HG02798 (cell line): ENCODE results near the gene RAB11FIP3.
"Not testable (repeated sequence)": the region's sequence is repeated elsewhere in the genome, so short reads cannot be mapped to it uniquely, and the experiment has no call there.

ENCODE experiments used
- ATAC-seq: cut with Tn5 transposase; IDR thresholded peaks from one replicate; pipeline ENCODE4 v1.9.1; 2021; ENCODE audit warnings: mild to moderate bottlenecking; ENCODE audit not compliant: unreplicated experiment, poor library complexity

The RAB11FIP3 gene

DNA sequence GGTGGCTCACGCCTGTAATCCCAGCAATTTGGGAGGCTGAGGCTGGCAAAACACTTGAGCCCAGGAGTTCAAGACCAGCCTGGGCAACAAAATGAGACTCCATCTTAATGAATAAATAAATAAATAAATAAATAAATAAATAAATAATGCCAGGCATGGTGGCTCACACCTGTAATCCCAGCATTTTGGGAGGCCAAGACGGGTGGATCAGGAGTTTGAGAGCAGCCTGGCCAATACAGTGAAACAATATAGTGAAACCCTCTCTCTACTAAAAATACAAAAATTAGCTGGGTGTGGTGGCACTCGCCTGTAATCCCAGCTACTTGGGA, 10.3 kb upstream of the RAB11FIP3 start:
- not testable (repeated sequence) for ATAC-seq

DNA sequence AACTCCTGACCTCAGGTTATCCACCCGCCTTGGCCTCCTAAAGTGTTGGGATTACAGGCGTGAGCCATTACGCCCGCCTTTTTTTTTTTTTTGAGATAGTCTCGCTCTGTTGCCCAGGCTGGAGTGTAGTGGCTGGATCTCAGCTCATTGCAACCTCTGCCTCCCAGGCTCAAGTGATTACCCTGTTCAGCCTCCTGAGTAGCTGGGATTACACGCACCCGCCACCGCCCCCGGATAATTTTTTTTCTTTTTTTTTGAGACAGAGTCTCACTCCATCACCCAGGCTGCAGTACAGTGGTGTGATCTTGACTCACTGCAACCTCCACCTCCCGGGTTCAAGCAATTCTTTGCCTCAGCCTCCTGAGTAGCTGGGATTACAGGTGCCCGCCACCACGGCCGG, 3.3 kb upstream of the RAB11FIP3 start:
- ATAC-seq: not testable (repeated sequence)

DNA sequence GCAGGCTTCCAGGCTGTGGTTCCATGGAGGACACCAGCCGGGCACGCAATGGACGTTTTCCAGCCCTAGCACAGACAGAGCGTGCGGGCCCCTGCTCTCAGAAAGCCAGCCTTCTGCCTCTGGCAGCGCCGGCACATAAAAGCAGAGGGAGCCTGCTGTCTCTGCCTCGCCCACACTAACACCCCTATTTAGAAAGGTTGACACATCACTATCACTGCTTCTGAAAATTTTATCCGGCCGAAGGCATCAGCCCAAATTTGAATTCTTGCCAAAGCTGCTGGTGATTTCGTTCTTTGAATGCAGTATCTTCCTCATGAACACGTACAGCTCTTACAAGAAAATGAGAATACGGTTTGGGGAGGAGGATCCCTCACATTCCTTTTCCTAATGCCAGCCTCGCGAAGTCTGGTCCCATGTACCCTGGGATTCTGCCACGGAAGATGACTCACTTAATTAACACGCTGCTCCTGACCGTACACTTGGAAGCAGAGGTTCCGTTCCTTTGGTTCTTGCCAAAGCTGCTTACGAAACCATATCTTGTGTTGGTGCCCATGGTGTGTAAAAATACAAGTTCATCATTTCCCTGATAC, 1.3 kb upstream of the RAB11FIP3 start:
- no peak for ATAC-seq

DNA sequence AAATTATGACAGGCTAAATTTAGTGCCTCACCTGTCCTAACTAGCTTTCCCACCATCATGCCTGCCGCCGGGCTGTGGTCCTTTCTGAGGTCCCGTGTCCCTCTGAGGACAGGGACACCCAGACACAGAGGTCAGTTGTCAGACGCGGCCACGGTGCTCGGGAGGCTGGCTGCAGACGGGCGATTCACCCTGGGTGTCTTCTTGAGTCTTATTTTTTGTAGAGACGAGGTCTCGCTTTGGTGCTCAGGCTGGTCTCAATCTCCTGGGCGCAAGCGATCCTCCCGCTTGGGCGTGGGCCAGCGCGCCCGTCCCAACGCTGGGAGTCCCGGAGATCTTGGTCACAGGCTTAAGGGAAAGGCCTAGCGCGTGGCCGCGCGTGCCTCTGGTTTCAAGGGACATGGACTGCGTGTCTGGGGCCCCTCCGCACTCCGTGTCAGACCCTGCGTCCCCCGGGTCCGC, 797 bp upstream of the RAB11FIP3 start:
- no peak for ATAC-seq

DNA sequence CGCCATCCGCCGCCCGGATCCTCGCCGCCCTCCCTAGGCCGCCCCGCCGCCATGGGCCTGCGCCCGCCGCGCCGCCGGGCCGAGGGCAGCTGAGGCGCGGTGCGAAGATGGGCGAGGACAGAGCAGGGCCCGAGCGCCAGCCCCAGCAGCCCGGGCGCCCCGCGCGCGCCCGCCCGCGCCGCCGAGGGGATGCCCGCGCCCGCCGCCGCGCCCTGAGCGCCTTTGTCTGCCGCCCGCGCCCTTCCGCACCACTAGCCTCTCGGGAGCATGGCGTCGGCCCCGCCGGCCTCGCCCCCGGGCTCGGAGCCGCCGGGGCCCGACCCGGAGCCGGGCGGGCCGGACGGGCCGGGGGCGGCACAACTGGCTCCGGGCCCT, 278 bp downstream of the RAB11FIP3 start:
- ATAC-seq: peak; percentile 35

DNA sequence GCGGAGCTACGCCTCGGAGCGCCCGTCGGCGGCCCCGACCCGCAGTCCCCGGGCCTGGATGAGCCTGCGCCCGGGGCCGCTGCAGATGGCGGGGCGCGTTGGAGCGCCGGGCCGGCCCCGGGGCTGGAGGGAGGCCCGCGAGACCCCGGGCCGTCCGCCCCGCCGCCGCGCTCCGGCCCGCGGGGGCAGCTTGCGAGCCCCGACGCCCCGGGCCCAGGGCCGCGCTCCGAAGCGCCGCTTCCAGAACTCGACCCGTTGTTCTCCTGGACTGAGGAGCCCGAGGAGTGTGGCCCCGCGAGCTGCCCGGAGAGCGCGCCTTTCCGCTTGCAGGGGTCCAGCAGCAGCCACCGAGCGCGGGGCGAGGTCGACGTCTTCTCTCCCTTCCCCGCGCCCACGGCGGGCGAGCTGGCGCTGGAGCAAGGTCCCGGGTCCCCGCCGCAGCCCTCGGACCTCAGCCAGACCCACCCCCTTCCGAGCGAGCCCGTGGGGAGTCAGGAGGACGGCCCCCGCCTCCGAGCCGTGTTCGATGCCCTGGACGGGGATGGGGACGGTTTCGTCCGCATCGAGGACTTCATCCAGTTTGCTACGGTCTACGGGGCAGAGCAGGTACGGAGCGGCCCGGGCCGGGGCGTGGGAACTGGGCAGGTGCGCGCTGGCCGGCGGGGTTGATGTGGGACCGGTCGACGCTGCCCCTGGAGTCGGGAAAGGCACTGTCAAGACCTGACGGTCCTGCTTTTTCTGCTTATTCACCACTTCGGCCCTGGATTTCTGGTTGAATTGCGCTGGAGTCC, 861 bp downstream of the RAB11FIP3 start:
- ATAC-seq: peak; percentile 6

DNA sequence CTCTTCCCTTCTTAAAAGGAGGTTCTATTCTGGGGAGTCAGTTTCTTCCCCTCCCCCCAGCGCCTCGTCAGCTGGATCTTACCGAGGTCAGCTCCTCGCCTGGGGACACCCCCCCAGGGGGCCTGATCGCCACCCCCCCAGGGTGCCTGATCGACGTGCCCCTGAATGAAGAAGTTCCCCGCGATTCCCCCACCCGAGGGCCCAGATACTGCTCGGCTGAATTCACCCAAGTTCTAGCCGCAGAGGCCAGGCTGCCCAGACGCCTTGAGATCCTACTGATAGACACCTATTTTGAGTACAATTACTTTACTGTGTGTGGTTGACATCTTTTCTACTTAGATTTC, 1.4 kb downstream of the RAB11FIP3 start:
- ATAC-seq: no peak

DNA sequence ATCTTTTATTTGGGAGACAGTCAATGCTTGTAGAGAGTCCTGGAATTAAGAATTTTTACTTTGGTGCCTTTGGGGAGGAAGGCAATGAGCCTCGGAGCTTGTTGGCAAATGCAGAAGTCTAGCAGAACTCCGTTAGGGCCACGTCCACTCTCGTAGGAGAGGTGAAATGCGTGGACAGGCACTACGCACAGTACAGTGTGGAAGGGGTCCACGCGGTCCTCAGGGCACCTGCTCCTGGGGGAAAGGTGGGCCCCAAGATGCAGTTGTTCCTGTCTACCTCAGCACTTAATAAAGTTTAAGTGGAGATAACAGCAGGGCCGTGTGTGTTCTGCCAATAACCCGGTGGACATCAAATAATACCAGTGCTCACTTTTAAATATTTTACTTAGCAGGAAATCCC, 1.8 kb downstream of the RAB11FIP3 start:
- no peak for ATAC-seq

DNA sequence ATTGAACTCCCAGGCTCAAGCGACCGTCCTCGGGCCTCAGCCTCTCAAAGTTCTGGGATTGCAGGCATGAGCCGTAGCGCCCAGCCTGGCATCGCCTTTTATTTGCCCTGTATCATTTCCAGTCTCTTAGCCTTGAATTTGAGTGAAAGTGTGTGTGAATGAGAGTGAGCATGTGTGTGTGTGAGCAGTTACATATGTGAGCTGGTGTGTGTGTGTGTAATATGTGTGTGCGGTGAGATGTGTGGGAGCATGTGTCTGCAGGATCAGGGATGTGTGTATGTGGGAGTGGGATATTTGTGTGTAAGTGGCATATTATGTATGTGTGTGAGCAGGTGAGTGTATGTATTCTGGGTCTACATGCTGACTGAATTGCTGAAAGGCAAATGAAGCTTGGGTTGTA, 5.5 kb downstream of the RAB11FIP3 start:
- no peak for ATAC-seq

DNA sequence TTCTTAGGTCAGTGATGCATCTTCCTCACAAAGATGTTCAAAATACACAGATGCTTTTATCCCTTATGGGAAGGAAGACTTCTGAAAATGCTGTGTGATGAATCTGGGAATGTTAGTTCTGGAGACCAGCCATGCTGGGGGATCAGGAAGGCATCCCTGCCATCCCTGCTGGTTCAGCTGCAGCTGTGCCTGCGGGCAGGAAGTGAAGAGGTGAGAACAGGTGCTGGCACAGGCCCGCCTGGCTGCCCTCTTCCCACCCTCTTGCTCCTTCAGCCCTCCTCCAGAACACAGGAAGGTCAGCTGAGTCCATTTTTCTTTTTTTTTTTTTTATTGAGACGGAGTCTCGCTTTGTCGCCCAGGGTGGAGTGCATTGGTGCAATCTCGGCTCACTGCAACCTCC, 15.2 kb downstream of the RAB11FIP3 start:
- ATAC-seq: no peak

DNA sequence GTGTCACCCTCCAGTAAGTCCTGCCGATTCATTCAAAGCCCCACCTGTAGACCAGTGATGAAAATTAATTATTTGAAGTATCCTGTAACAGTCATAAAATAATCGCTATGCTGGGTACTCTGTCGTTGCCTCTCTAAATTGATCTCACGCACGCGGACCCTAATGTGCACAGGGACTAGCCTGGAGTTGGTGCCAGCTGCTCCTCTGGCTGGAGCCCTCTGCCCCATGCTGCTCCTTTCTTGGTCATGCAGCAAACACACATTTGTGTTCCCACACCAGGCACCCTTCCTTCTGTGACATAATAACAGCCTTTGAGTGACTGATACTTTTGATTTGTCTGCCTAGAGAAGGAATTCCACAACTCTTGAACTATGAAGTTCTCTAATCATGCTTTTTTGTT, 16.0 kb downstream of the RAB11FIP3 start:
- ATAC-seq: no peak

DNA sequence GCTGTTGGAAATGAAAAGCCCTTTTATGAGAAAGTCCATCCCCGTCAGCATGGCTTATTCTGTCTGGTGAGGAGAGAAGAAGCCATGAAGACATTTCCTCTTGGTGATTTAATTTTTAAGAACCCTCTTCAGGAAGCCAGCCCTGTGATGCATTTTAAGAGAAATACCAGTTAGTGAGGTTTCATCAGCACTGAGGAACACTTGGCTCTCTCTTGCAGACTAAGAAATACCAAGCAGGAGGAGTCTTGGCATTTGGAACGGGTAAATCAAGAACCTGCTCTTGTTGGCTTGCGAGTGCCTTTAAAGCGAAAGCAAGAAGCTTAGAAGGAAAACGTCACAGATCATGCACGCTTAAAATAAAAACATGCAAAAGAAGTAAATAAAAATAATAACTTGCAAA, 17.5 kb downstream of the RAB11FIP3 start:
- no peak for ATAC-seq

DNA sequence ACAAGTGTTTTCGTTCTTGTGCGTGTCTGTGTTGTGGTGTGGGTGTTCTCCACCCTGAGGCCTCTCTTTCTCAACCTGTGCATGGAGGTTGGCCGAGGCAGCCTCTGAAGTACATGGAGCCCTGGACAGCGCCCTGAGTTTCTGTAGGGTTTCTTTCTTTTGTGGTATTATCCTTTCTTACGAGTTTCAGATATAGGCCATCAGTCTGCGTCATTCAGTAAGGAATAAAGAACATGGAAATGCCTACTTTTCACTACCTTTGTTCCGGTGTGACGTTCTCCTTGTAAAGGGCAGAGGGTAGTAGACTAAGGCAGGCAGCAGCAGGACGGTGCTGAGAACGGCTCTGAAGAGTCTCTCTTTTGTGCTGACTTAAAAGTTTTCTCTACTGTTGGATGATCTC, 18.6 kb downstream of the RAB11FIP3 start:
- ATAC-seq: no peak

DNA sequence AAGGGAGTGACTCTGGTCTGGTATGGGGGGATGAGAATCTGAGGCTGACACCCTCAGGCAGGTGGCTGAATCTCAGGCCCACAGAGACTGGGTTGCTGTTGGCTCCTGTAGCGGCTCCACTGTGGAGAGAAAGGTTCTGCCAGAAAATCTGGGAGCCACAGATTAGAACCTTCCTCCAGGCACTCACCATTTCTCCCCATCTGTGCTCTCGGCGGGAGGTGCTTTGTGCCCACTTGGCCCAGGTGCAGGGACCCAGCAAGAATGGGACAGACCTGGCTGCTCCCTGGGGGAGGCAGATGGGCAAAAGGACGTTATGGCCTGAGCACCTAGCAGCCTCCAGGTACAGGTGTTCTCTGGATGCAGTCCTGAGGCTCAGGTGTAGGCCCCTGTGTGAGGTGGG, 20.1 kb downstream of the RAB11FIP3 start:
- no peak for ATAC-seq

DNA sequence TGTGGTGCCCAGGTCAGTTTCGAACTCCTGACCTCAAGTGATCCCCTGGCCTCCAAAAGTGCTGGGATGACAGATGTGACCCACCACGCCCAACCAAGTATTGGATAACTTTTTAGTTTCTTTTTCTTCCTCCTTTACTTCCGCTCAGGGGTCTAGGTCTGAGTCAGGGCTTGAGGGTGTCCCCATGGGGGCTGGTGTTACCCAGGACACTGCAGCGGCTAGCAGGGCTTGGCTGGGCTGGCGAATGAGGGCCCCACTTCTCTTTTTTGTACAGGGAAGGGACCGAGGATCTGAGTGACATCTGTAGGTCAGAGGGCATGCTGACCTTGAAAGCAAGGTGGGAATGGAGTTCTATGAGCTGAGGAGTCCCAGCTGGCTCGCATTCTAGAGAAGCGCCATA, 24.9 kb downstream of the RAB11FIP3 start:
- ATAC-seq: no peak

DNA sequence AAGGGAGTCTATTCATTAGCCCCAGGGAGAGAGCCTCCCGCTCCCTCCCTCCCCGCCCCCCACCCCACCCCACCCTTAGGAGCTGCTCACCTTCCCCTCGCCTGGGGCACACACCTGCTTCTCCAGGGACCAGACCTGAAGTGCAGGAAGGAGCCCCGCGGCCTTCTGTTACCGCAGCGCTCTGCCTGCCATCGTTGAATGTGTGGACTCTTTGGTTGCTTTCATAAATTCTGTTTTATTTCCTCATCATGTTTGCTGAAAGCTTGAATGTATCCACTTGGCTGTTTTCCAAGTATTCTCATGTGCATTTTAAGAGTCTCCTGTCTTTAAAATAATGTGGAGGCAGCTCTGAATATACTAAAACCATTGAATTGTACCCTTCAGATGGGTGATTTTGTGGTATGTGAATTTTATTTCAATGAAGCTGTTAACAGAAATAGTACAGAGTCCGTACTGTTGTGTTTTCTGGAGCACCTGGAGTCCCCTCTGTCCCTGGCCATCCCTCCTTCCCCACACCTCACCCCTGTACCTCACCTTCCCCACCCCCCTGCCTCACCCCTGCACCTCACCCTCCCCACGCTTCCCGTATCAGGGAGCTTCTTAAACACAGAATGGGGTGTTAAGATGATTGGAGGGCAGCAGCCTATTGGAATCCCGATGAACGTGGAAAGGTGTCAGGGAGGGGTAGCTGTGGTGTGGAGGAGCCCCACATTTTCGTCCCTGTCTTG, 25.5 kb downstream of the RAB11FIP3 start:
- ATAC-seq: no peak

DNA sequence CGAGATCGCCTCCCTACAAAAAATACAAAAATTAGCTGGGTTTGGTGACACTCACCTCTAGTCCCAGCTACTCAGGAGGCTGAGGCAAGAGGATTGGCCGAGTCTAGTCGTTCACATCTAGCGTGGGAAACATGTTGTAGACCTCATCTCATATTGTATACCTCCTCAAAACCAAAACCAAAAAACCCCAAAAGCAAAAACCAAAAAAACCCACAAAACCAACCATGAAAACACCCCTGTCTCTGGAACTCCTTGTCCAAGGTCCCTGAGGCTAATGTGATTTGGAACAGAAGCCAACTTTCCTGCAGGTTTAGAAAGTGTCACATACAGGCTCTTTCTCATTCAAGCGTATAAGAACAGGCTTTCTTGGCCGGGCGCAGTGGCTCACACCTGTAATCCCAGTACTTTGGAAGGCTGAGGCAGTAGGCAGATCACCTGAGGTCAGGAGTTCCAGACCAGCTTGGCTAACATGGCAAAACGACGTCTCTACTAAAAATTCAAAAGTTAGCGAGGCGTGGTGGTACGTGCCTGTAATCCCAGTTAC, 29.0 kb downstream of the RAB11FIP3 start:
- no peak for ATAC-seq

DNA sequence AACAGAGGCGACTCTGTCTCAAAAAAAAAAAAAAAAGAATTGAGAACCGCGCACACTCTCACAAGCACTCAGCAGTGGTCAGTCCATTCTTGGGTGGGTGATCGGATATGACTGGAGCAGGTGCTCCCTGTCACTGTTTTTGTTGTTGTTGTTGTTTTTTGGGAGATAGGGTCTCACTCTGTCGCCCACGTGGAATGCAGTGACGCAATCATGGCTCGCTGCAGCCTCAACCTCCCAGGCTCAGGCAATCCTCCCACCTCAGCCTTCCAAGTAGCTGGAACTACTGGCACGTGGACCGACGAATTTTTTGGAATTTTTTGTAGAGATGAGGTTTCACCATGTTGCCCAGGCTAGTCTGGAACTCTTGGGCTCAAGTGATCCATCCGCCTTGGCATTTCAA, 30.0 kb downstream of the RAB11FIP3 start:
- ATAC-seq: no peak

DNA sequence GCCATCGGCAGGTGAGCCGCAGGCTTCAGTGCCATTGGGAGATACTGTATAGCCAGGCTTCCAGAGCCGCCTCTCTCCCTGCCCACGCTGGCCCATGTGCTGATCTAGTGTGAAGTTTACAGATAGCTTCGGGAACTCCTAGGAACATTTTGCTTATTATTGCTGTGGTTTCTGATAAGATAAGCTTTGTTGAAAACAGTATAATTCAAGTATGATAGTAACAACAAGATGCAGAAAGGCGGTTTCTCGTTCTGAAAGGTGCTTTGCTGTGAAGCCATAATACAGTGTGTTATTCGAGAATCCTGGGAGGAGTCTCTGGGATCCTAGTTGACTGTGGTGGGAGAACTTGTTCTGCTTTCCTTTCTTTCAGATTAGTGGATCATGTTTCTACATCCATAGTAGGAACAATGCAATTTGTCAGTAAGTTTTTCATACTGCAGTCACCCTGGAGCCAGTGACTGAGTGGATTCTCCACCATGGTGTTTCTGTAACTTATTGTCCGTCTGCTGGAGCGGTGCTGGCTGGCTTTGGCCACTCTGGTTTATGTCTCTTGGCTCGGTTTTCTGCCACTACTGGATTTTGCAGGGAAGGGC, 31.5 kb downstream of the RAB11FIP3 start:
- ATAC-seq: no peak

DNA sequence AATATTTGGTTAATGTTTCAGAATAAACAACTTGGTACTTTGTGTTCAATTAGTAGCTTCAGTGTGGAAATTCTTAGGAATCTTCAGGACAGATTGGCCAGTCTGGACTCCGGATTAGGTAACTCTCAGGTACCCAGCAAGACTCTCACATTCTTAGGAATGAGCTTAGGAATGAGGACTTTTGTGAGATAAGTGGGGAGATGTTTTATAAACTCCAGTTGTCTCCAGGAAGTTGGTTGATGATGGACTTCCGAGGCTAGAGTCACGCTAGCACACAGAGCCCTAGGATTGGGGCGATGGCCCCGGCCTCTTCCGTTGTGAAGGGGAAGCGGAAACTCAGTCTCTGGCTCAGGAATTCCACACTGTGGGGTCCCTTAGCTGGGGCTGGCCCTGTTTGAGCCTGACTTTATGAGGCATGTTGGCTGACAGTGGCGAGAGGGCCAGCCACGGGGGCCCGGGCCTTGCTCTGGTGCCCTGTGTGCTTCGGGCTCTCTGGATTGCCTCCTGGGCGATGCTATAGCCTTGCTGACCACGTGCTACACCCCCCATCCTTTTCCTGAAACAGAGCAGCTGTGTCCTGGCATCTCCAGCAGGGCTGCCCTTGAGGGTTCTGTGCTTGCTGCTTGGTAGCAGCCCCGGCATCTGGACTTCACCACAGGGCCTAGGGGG, 32.4 kb downstream of the RAB11FIP3 start:
- no peak for ATAC-seq

DNA sequence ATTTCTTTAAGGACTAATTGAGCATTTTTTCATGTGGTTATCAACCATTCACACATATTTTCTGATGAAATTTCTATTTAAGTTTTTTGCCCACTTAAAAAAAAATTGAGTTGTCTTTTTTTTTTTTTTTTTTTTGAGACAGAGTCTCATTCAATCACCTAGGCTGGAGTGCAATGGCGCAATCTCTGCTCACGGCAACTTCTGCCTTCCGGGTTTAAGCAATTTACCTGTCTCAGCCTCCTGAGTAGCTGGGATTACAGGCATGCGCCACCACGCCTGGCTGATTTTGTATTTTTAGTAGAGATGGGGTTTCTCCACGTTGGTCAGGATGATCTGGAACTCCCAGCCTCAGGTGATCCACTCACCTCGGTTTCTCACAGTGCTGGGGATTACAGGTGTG, 34.3 kb downstream of the RAB11FIP3 start:
- ATAC-seq: no peak
